HFF-Myc (cell line): Measurements from ENCODE around the gene UBE2L5.

Source experiments
- DNase-seq: peaks from one replicate; pipeline ENCODE4 v3.0.0-alpha.2; 2011; ENCODE audit warnings: low read depth; ENCODE audit errors: extremely low read depth
- H3K4me3 ChIP-seq: replicated peaks from 2 replicates; pipeline ENCODE4 v1.5.1; 2011; ENCODE audit warnings: low read depth, mild to moderate bottlenecking, control low read depth, low read length
- TF ChIP-seq, protein P1 (sequence below): IDR thresholded peaks from 2 replicates; pipeline ENCODE4 v1.5.1; 2012; ENCODE audit warnings: mild to moderate bottlenecking, low read depth, low read length, control low read depth; ENCODE audit errors: missing control alignments

The UBE2L5 gene

DNA sequence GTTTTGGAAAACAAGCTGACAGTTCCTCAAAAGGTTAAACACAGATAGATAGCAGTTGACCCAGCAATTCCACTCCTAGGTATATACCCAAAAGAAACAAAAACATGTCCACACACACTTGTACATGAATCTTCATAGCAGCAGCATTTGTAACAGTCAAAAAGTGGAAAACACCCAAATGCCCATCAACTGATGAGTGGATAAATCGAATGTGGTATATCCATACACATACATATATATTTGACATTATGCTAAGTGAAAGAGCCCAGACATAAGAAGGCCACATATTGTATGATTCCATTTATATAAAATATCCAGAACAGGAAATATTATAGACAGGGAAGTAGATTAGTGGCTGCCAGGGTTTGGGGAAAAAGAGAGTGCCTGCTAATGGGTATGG lies 51.4 kb downstream of the UBE2L5 start:
- TF ChIP-seq, protein P1, sequence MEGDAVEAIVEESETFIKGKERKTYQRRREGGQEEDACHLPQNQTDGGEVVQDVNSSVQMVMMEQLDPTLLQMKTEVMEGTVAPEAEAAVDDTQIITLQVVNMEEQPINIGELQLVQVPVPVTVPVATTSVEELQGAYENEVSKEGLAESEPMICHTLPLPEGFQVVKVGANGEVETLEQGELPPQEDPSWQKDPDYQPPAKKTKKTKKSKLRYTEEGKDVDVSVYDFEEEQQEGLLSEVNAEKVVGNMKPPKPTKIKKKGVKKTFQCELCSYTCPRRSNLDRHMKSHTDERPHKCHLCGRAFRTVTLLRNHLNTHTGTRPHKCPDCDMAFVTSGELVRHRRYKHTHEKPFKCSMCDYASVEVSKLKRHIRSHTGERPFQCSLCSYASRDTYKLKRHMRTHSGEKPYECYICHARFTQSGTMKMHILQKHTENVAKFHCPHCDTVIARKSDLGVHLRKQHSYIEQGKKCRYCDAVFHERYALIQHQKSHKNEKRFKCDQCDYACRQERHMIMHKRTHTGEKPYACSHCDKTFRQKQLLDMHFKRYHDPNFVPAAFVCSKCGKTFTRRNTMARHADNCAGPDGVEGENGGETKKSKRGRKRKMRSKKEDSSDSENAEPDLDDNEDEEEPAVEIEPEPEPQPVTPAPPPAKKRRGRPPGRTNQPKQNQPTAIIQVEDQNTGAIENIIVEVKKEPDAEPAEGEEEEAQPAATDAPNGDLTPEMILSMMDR, result no peak
- no peak overlapping the region for H3K4me3 ChIP-seq
- DNase-seq, result no peak

DNA sequence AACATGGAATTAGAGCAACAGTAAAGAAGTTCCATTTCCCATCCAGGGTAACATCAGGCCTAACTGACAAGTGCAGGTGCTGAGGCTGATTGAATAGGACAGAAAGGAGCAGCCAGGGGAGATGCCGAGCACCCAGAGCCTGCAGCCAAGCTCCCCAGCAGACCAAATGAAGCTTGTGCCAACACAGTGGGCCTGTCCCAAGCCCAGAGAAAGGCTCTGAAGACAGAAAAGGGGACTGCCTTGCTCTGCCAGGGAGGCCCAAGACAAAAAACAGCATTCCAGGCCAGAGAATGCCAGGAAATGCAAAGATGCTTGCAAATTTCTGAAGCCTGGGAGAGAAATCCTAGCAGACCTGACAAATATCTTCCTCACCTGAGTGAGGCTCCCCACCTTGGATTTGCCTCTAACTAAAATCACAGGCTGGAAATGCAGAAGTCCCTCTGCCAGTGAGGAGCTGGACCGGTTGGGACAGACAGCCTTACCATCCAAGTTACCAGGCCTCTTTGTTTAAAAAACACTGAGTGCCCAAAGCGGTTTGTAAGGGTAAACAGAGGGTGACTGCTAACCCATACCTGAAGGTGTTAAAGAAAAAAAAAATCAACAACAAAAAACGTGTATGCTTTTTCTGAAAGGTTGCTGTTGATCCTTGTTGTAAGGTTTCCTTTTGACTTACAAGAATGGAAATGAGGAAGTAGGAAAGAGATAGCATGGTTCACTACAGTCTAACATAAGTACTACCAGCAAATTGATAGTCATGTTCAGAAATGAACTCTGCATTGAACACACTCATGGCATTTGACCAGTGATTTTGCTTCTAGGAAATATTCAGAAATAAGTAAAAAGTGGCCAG lies 55.3 kb downstream of the UBE2L5 start:
- TF ChIP-seq, protein P1, result no peak
- DNase-seq, result no peak
- no peak overlapping the region for H3K4me3 ChIP-seq
